HCT116 (cell line): Measurements from ENCODE around the gene MNT. TPM values are rescaled to one million over a fixed set of nuclear protein-coding genes. Genes with fewer than 3 reads are reported as not detected.

Experiments
- ATAC-seq: fragments of 200-7000 bp; cut with Tn5 transposase; 2 replicates; pipeline ENCODE4 v1.9.1; 2020; ENCODE audit warnings: mild to moderate bottlenecking, moderate library complexity
- BruUV-seq: library from RNA; stranded (reverse); fragments of 400-500 nt; replicated peaks from 2 replicates; lab custom pipeline; 2021; lab: Mats Ljungman, UMichigan
- CTCF ChIA-PET: fragments of 300-600 bp; sonication (Branson Sonifier 250); formaldehyde crosslinking; loops from one replicate; lab custom pipeline; 2021; ENCODE audit warnings: antibody characterized with exemption; lab: Charles Lee
- POLR2A ChIA-PET: fragments of 300-600, 350-600 bp; sonication (Branson Sonifier 250); formaldehyde crosslinking; loops from one replicate; lab custom pipeline; 2021; ENCODE audit warnings: antibody characterized with exemption; lab: Charles Lee
- RAD21 ChIA-PET, 2 experiments: fragments of 300-600 bp; sonication (Branson Sonifier 250); formaldehyde crosslinking; loops; one replicate each; lab custom pipeline; 2023; ENCODE audit warnings: low total read pairs in 2 of 2; ENCODE audit not compliant: uncharacterized antibody in 2 of 2, unreplicated experiment in 2 of 2, low non-redundant PET in 1 of 2; lab: Charles Lee
- DNase-seq: peaks from one replicate; pipeline ENCODE4 v3.0.0-alpha.2; 2010; ENCODE audit warnings: low read depth, low spot score
- H2AFZ ChIP-seq: fragments of 200-600 bp; shearing (Covaris generic), sonication (generic); 2 replicates; pipeline ENCODE4 v1.6.1; 2017; ENCODE audit warnings: low read depth, mixed run types, mixed read lengths, antibody characterized with exemption, low read length; ENCODE audit not compliant: poor library complexity, severe bottlenecking
- H3K27ac ChIP-seq: 2 replicates; pipeline ENCODE4 v1.5.1; 2012; ENCODE audit warnings: low read depth, low read length
- H3K27me3 ChIP-seq: fragments of 200-600 bp; sonication (generic); 2 replicates; pipeline ENCODE4 v1.6.1; 2016; ENCODE audit warnings: mixed run types, low read length, mixed read lengths; ENCODE audit not compliant: insufficient read depth
- H3K36me3 ChIP-seq, 2 experiments: fragments of 200-500 bp in 1 of 2; fragments of 200-600 bp in 1 of 2; sonication (Bioruptor generic) in 1 of 2; sonication (generic) in 1 of 2; 2 replicates each; pipeline versions ENCODE4 v1.5.1 to v1.6.1; 2014 to 2016; ENCODE audit warnings: low read length in 2 of 2, inconsistent platforms in 1 of 2, mixed read lengths in 1 of 2, mixed run types in 1 of 2; ENCODE audit not compliant: insufficient read depth in 2 of 2, control insufficient read depth in 1 of 2
- H3K4me1 ChIP-seq, 2 experiments: fragments of 200-600 bp in 1 of 2; sonication (generic) in 1 of 2; 2 replicates each; pipeline versions ENCODE4 v1.5.1 to v1.6.1; 2012 to 2017; ENCODE audit warnings: low read length in 2 of 2, inconsistent platforms in 1 of 2, mild to moderate bottlenecking in 1 of 2, mixed read lengths in 1 of 2, mixed run types in 1 of 2, moderate library complexity in 1 of 2; ENCODE audit not compliant: insufficient read depth in 2 of 2, control insufficient read depth in 1 of 2
- H3K4me2 ChIP-seq: fragments of 200-600 bp; sonication (generic); 2 replicates; pipeline ENCODE4 v1.6.1; 2017; ENCODE audit warnings: mixed run types, low read length, mixed read lengths
- H3K4me3 ChIP-seq, 2 experiments: fragments of 200-600 bp in 1 of 2; sonication (generic) in 1 of 2; replicated peaks in 1 of 2; 2 replicates each; pipeline ENCODE4 v1.5.1; 2011 to 2016; ENCODE audit warnings: low read length in 2 of 2, control low read depth in 1 of 2, low read depth in 1 of 2, mild to moderate bottlenecking in 1 of 2, mixed read lengths in 1 of 2, mixed run types in 1 of 2
- H3K79me2 ChIP-seq: fragments of 200-600 bp; sonication (generic); 2 replicates; pipeline ENCODE4 v1.6.1; 2017; ENCODE audit warnings: mild to moderate bottlenecking, mixed run types, low read length, moderate library complexity, mixed read lengths; ENCODE audit not compliant: insufficient read depth
- H3K9ac ChIP-seq: fragments of 200-600 bp; sonication (generic); 2 replicates; pipeline ENCODE4 v1.6.1; 2016; ENCODE audit warnings: low read length, mixed read lengths
- H3K9me2 ChIP-seq: fragments of 200-600 bp; sonication (generic), shearing (Covaris generic); 2 replicates; pipeline ENCODE4 v1.6.1; 2017; ENCODE audit warnings: mixed run types, mild to moderate bottlenecking, moderate library complexity; ENCODE audit not compliant: insufficient read depth
- H3K9me3 ChIP-seq, 2 experiments: fragments of 200-500 bp in 1 of 2; fragments of 200-600 bp in 1 of 2; sonication (Bioruptor generic) in 1 of 2; sonication (generic) in 1 of 2; 2 replicates each; pipeline ENCODE4 v1.6.1; 2014 to 2017; ENCODE audit warnings: low read length in 2 of 2, mixed read lengths in 2 of 2, inconsistent platforms in 1 of 2, low read depth in 1 of 2, mild to moderate bottlenecking in 1 of 2, mixed run types in 1 of 2, moderate library complexity in 1 of 2; ENCODE audit not compliant: control insufficient read depth in 1 of 2, insufficient read depth in 1 of 2
- H4K20me1 ChIP-seq: fragments of 200-600 bp; sonication (generic), shearing (Covaris generic); 2 replicates; pipeline ENCODE4 v1.6.1; 2017; ENCODE audit warnings: mixed run types, mild to moderate bottlenecking, moderate library complexity; ENCODE audit not compliant: insufficient read depth
- CTCF ChIP-seq, 3 experiments: fragments of 200-600 bp in 1 of 3; sonication (generic) in 1 of 3; IDR thresholded peaks in 2 of 3; conservative IDR thresholded peaks in 1 of 3; 2 replicates each; pipeline ENCODE4 v1.5.1; 2012 to 2017; ENCODE audit warnings: low read depth in 2 of 3, low read length in 2 of 3, antibody characterized with exemption in 1 of 3, borderline replicate concordance in 1 of 3, control low read depth in 1 of 3, mild to moderate bottlenecking in 1 of 3, mixed read lengths in 1 of 3, mixed run types in 1 of 3, moderate library complexity in 1 of 3; ENCODE audit not compliant: insufficient read depth in 1 of 3
- EZH2phosphoT487 ChIP-seq: fragments of 200-600 bp; IDR thresholded peaks from 2 replicates; pipeline ENCODE4 v1.6.1; 2018; ENCODE audit warnings: antibody characterized with exemption, borderline replicate concordance
- FOSL1 ChIP-seq: IDR thresholded peaks from 2 replicates; pipeline ENCODE4 v1.6.1; 2012; ENCODE audit warnings: low read depth
- POLR2A ChIP-seq: IDR thresholded peaks from 2 replicates; pipeline ENCODE4 v1.7.0; 2011; ENCODE audit warnings: borderline replicate concordance; ENCODE audit not compliant: insufficient read depth, insufficient read length; ENCODE audit errors: extremely low read depth
- POLR2AphosphoS5 ChIP-seq: IDR thresholded peaks from 2 replicates; pipeline ENCODE4 v1.6.1; 2011; ENCODE audit warnings: mild to moderate bottlenecking, low read depth, low read length, moderate library complexity
- RAD21 ChIP-seq: IDR thresholded peaks from 2 replicates; pipeline ENCODE4 v1.6.1; 2012; ENCODE audit warnings: low read depth, mild to moderate bottlenecking
- TCF7L2 ChIP-seq: IDR thresholded peaks from 2 replicates; pipeline ENCODE4 v1.7.0; 2011; ENCODE audit warnings: borderline replicate concordance, inconsistent platforms; ENCODE audit not compliant: insufficient read depth, insufficient read length; ENCODE audit errors: extremely low read depth
- YY1 ChIP-seq: IDR thresholded peaks from 2 replicates; pipeline ENCODE4 v1.6.1; 2011; ENCODE audit warnings: low read length, low read depth, moderate library complexity, mild to moderate bottlenecking; ENCODE audit not compliant: insufficient replicate concordance; ENCODE audit errors: extremely low read depth
- ZNF274 ChIP-seq: fragments of 200-500 bp; sonication (Bioruptor generic); IDR thresholded peaks from 2 replicates; pipeline ENCODE4 v1.6.1; 2014; ENCODE audit warnings: mild to moderate bottlenecking, low read depth, low read length, inconsistent platforms
- intact Hi-C: fragments of 100-400 bp; cut with micrococcal nuclease; formaldehyde crosslinking; loops from 2 replicates; pipeline ENCODE4 v1.10.0; 2022
- total RNA-seq: library from RNA; stranded (reverse); gene quantifications from one replicate; pipeline ENCODE4 v1.2.1, GENCODE V29; 2021; ENCODE audit not compliant: unreplicated experiment
- TF ChIP-seq, protein P1 (sequence below): IDR thresholded peaks from 2 replicates; pipeline ENCODE4 v1.6.1; 2012

MNT gene
- total RNA-seq, 1 experiment from 2014 or later = 37.0 TPM

- no peaks in the 10 kb centered on the region for H3K27me3 ChIP-seq
- H3K4me3 ChIP-seq = no peak overlapping the region
- no peak overlapping the region for H3K9ac ChIP-seq
- no TSS peak for BruUV-seq
- 0 out of 2 replicates have a peak, but pooled peaks cover 4% of the 10 kb centered on the region for H3K79me2 ChIP-seq
- CTCF ChIA-PET = interaction anchor here (6.0 kb wide), 1 partner anchor 36 kb away, joined by 351 read pairs; no protein-coding TSS in a partner anchor
- RAD21 ChIA-PET = no interaction called here
- DNase-seq (no peak), ATAC-seq (no peak)
- H4K20me1 ChIP-seq = no peaks in the 10 kb centered on the region
- TF ChIP-seq TCF7L2 (no peak), FOSL1 (no peak), YY1 (no peak)
- intact Hi-C loops = no loop called here
- no peak overlapping the region for H3K27ac ChIP-seq
- no peak overlapping the region for H2AFZ ChIP-seq
- H3K9me3 ChIP-seq = no peaks in the 10 kb centered on the region
- no peaks in the 10 kb centered on the region for H3K9me2 ChIP-seq
- no peak overlapping the region for H3K4me2 ChIP-seq
- peaks cover 0 to 5% of the 10 kb centered on the region in 2 experiments; a peak in 2 of 4 replicates for H3K4me1 ChIP-seq
- POLR2A ChIA-PET = no interaction called here
- peaks cover 9 to 15% of the 10 kb centered on the region in 2 experiments; a peak in 2 of 4 replicates for H3K36me3 ChIP-seq
Observed at GRCh38 chr17:2418572-2418971, 17.7 kb upstream of the MNT start.

GRCh38 chr17:2416010-2416734, 15.3 kb upstream of the MNT start:
- TF ChIP-seq RAD21 (peak; percentile 95), EZH2phosphoT487 (no peak), CTCF (IDR thresholded peaks at IDR 0.05 in 2 of 3, conservative IDR thresholded peaks at IDR 0.05 in 1 of 3; ENCODE audit: borderline replicate concordance in 1 of 3, insufficient read depth in 1 of 3, low read depth in 2 of 3, low read length in 2 of 3) (peak; percentile 89 to 97 (median 89)), POLR2AphosphoS5 (0 out of 2 replicates have a peak, but pooled peaks have one; percentile 22), ZNF274 (no peak), POLR2A (no peak)
- TF ChIP-seq, protein P1, sequence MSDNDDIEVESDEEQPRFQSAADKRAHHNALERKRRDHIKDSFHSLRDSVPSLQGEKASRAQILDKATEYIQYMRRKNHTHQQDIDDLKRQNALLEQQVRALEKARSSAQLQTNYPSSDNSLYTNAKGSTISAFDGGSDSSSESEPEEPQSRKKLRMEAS = no peak
- BruUV-seq = no TSS peak
- Histone ChIP-seq H3K27me3 (no peaks in the 10 kb centered on the region), H3K36me3 (peaks cover 9 to 15% of the 10 kb centered on the region in 2 experiments; a peak in 2 of 4 replicates), H4K20me1 (no peaks in the 10 kb centered on the region), H3K4me1 (peaks cover 0 to 13% of the 10 kb centered on the region in 2 experiments; a peak in 2 of 4 replicates), H3K9me3 (no peaks in the 10 kb centered on the region), H3K27ac (0 out of 2 replicates have a peak overlapping the region, but pooled peaks have one; percentile 6), H3K79me2 (no peaks in the 10 kb centered on the region), H3K4me2 (no peak overlapping the region), H2AFZ (no peak overlapping the region), H3K9me2 (no peaks in the 10 kb centered on the region), H3K4me3 (no peak overlapping the region), H3K9ac (0 out of 2 replicates have a peak overlapping the region, but pooled peaks have one; percentile 24)
- DNase-seq (no peak), ATAC-seq (peak; percentile 88)
- ChIA-PET RAD21 (interaction anchor here (0.5 to 3.1 kb wide), 8 partner anchors 9 to 307 kb away, joined by 3 to 40 read pairs (median 4); no protein-coding TSS in a partner anchor), POLR2A (interaction anchor here (0.9 to 2.2 kb wide), 6 partner anchors 9 to 35 kb away, joined by 3 to 18 read pairs (median 7); partner anchors contain the start of gene MNT), CTCF (interaction anchor here (0.6 to 6.0 kb wide), 24 partner anchors 9 to 507 kb away, joined by 3 to 351 read pairs (median 4); partner anchors contain the start of genes HIC1, METTL16, MNT and TSR1)
- intact Hi-C loops = loop anchor here (1.0 kb wide), 1 partner anchor 34 kb away; no protein-coding TSS in a partner anchor
